Type B pancreatic cell (in vitro differentiated cells): ENCODE data around the gene GGACT. TPM values are rescaled to one million over a fixed set of nuclear protein-coding genes. Genes with fewer than 3 reads are reported as not detected.

Source experiments
- DNase-seq: peaks from one replicate; pipeline ENCODE4 v3.0.0; 2021; ENCODE audit warnings: mixed read lengths; ENCODE audit not compliant: unreplicated experiment; ENCODE audit errors: extremely low spot score
- H3K27ac Mint-ChIP-seq: 2 replicates; pipeline ENCODE4 v1.8.0; 2021; ENCODE audit warnings: mild to moderate bottlenecking, mixed read lengths
- H3K27me3 Mint-ChIP-seq: 2 replicates; pipeline ENCODE4 v1.8.0; 2021; ENCODE audit warnings: mixed read lengths
- H3K36me3 Mint-ChIP-seq: 2 replicates; pipeline ENCODE4 v1.8.0; 2021; ENCODE audit warnings: mixed read lengths
- H3K4me1 Mint-ChIP-seq: one replicate; pipeline ENCODE4 v1.8.0; 2021; ENCODE audit warnings: mixed read lengths; ENCODE audit not compliant: unreplicated experiment
- H3K4me3 Mint-ChIP-seq: 2 replicates; pipeline ENCODE4 v1.8.0; 2021; ENCODE audit warnings: mild to moderate bottlenecking, mixed read lengths
- H3K9me3 Mint-ChIP-seq: 2 replicates; pipeline ENCODE4 v1.8.0; 2021; ENCODE audit warnings: mixed read lengths
- CTCF ChIP-seq: fragments of 200-600 bp; sonication (generic); conservative IDR thresholded peaks from 2 replicates; pipeline ENCODE4 v1.5.0; 2021; ENCODE audit warnings: antibody characterized with exemption, mild to moderate bottlenecking
- total RNA-seq: library from RNA; stranded (reverse); gene quantifications from 2 replicates; pipeline ENCODE4 v1.2.1, GENCODE V29; 2021; ENCODE audit warnings: low replicate concordance

GGACT gene
- total RNA-seq, 1 donor from 2014 or later, result 5.9 TPM

DNA sequence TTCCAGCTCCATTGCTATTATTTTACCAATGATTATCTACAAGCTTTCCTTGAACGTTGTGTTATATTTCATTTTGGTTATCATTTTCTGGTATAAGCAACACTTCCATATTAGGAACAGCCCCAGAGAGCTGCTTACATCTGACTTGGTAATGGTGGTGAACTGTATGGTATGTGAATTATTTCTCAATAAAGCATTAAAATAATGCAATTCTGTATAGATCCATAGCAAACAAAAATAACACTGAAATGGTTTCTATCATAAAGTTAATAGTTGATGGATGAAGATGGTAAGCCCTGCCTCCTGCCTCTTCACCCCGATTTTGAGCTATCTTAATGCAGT is 27.5 kb downstream of the GGACT start:
- Mint-ChIP-seq H3K9me3 (no peaks in the 10 kb centered on the region), H3K4me3 (no peak overlapping the region), H3K4me1 (peaks cover 4% of the 10 kb centered on the region), H3K27me3 (no peaks in the 10 kb centered on the region), H3K36me3 (no peaks in the 10 kb centered on the region), H3K27ac (no peak overlapping the region)
- no peak for DNase-seq
- no peak for TF ChIP-seq CTCF

- no peaks in the 10 kb centered on the region for H3K9me3 Mint-ChIP-seq
- H3K4me1 Mint-ChIP-seq, result peaks cover 4% of the 10 kb centered on the region
- no peak for DNase-seq
- H3K27ac Mint-ChIP-seq, result no peak overlapping the region
- H3K27me3 Mint-ChIP-seq, result no peaks in the 10 kb centered on the region
- H3K4me3 Mint-ChIP-seq, result no peak overlapping the region
- no peak for TF ChIP-seq CTCF
- H3K36me3 Mint-ChIP-seq, result no peaks in the 10 kb centered on the region
Measured at GRCh38 chr13:100560498-100561157, 28.0 kb downstream of the GGACT start.

GRCh38 chr13:100559886-100560285 is 28.7 kb downstream of the GGACT start:
- H3K27me3 Mint-ChIP-seq, result no peaks in the 10 kb centered on the region
- no peak overlapping the region for H3K4me3 Mint-ChIP-seq
- H3K27ac Mint-ChIP-seq, result no peak overlapping the region
- no peaks in the 10 kb centered on the region for H3K9me3 Mint-ChIP-seq
- peaks cover 4% of the 10 kb centered on the region for H3K4me1 Mint-ChIP-seq
- TF ChIP-seq CTCF, result no peak
- H3K36me3 Mint-ChIP-seq, result no peaks in the 10 kb centered on the region
- DNase-seq, result no peak

DNA sequence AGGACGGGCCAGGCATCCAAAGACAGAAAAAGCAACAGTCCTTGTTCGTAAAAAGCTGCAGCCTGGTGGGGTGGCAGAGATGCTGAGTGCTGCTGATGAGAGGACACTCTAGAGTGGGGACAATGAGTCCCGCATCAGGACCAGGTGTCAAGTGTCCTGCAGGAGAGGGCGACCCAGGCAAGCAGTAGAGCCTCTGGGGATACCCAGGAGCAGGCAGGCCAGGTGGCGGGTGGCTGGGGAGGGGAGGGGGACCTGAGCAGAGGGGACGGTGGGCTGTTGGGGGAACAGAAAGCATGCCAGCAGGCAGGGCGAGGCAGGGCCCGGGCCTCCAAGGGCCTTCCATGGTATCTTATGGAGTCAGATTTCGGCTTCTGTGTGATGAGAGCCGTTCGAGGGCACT is 35.8 kb downstream of the GGACT start:
- no peaks in the 10 kb centered on the region for H3K4me1 Mint-ChIP-seq
- H3K4me3 Mint-ChIP-seq, result no peak overlapping the region
- no peak for TF ChIP-seq CTCF
- no peaks in the 10 kb centered on the region for H3K9me3 Mint-ChIP-seq
- no peak for DNase-seq
- no peaks in the 10 kb centered on the region for H3K36me3 Mint-ChIP-seq
- H3K27me3 Mint-ChIP-seq, result no peaks in the 10 kb centered on the region
- no peak overlapping the region for H3K27ac Mint-ChIP-seq

DNA sequence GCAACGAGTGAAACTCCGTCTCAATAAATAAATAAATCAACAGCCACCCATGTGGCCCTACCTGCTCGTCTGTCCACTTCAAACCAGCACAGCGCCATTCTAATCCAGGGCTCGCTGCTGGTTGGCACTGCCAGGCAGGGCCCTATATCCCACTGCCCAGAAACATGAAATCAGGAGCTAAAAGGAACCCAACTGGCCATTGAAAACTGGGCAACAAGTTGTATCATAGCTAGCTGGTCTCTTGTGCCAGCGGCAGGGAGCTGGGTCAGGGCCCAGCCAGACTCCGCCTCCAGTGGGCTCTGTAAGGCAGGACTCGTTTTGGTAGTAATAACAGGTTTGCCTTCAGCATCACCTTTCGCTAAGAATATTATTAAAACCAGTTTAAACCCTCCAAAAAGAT is 39.3 kb downstream of the GGACT start:
- Mint-ChIP-seq H3K27ac (no peak overlapping the region), H3K9me3 (no peaks in the 10 kb centered on the region), H3K4me3 (no peak overlapping the region), H3K4me1 (peaks cover 5% of the 10 kb centered on the region), H3K36me3 (no peaks in the 10 kb centered on the region), H3K27me3 (no peaks in the 10 kb centered on the region)
- TF ChIP-seq CTCF, result no peak
- peak; percentile 32 for DNase-seq

DNA sequence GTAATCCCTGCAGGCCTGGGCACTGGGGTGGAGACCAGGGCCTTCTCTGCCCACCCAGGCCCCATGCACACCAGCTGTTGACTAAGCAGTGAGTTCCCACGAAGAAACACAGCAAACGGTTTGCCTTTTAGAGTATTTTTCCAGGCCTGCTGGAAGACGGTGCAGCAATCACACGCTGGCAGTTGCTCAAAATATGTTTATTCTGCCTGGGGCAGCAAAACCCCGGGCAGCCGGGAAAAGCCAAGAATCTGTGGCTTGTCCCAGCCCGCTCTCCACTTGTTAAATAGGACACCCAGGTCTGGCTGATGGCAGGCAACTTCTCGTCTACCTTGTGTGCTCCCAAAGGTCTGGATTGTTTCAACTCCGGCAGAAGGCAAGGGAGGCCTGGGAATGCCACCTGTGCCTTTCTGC is 40.8 kb downstream of the GGACT start:
- peaks cover 7% of the 10 kb centered on the region for H3K4me1 Mint-ChIP-seq
- no peaks in the 10 kb centered on the region for H3K27me3 Mint-ChIP-seq
- H3K9me3 Mint-ChIP-seq, result no peaks in the 10 kb centered on the region
- no peak overlapping the region for H3K27ac Mint-ChIP-seq
- no peak overlapping the region for H3K4me3 Mint-ChIP-seq
- no peak for DNase-seq
- H3K36me3 Mint-ChIP-seq, result peaks cover 2% of the 10 kb centered on the region
- TF ChIP-seq CTCF, result no peak
